MCF 10A (cell line): ENCODE measurements around the gene NCF2. TPM values are rescaled to one million over a fixed set of nuclear protein-coding genes. Genes with fewer than 3 reads are reported as not detected.

ENCODE experiments used
- BruUV-seq: library from RNA; stranded (reverse); fragments of 400-500 nt; replicated peaks from 2 replicates; lab custom pipeline; 2021; lab: Mats Ljungman, UMichigan
- CTCF ChIA-PET: fragments of 300-600 bp; sonication (Branson Sonifier 250); formaldehyde crosslinking; extraction: SDS; loops from one replicate; lab custom pipeline; 2021; ENCODE audit warnings: antibody characterized with exemption, inconsistent platforms; lab: Yijun Ruan, JAX
- POLR2A ChIA-PET: fragments of 300-600, 350-650 bp; sonication (Branson Sonifier 250); formaldehyde crosslinking; extraction: SDS; loops from one replicate; lab custom pipeline; 2020; ENCODE audit warnings: antibody characterized with exemption, inconsistent platforms; lab: Yijun Ruan, JAX
- DNase-seq: peaks from one replicate; pipeline ENCODE4 v3.0.0-alpha.2; 2018; ENCODE audit not compliant: unreplicated experiment
- H3K27ac Mint-ChIP-seq: one replicate; pipeline ENCODE4 v1.8.0; 2022; ENCODE audit warnings: mild to moderate bottlenecking, low read depth, mixed read lengths; ENCODE audit not compliant: unreplicated experiment
- H3K27me3 Mint-ChIP-seq: one replicate; pipeline ENCODE4 v1.8.0; 2022; ENCODE audit warnings: mixed read lengths; ENCODE audit not compliant: insufficient read depth, unreplicated experiment
- H3K36me3 Mint-ChIP-seq: one replicate; pipeline ENCODE4 v1.8.0; 2022; ENCODE audit warnings: mild to moderate bottlenecking, moderate library complexity, mixed read lengths; ENCODE audit not compliant: insufficient read depth, unreplicated experiment
- H3K4me1 Mint-ChIP-seq: one replicate; pipeline ENCODE4 v1.8.0; 2022; ENCODE audit warnings: mixed read lengths; ENCODE audit not compliant: insufficient read depth, unreplicated experiment
- H3K4me3 Mint-ChIP-seq: one replicate; pipeline ENCODE4 v1.8.0; 2022; ENCODE audit warnings: mild to moderate bottlenecking, moderate library complexity, mixed read lengths; ENCODE audit not compliant: unreplicated experiment
- H3K9me3 Mint-ChIP-seq: one replicate; pipeline ENCODE4 v1.8.0; 2022; ENCODE audit warnings: mixed read lengths; ENCODE audit not compliant: unreplicated experiment
- CTCF ChIP-seq: fragments of 200-600 bp; IDR thresholded peaks from one replicate; pipeline ENCODE4 v1.8.0; 2022; ENCODE audit warnings: antibody characterized with exemption, mild to moderate bottlenecking; ENCODE audit not compliant: unreplicated experiment
- intact Hi-C: fragments of 100-400 bp; cut with micrococcal nuclease; formaldehyde crosslinking; loops from 2 replicates; pipeline ENCODE4 v1.14.1; 2022
- total RNA-seq: library from RNA; stranded (reverse); gene quantifications from 2 replicates; pipeline ENCODE4 v1.2.3, GENCODE V29; 2022

The NCF2 gene
- total RNA-seq, 1 experiment from 2014 or later, result 4.9 TPM

DNA sequence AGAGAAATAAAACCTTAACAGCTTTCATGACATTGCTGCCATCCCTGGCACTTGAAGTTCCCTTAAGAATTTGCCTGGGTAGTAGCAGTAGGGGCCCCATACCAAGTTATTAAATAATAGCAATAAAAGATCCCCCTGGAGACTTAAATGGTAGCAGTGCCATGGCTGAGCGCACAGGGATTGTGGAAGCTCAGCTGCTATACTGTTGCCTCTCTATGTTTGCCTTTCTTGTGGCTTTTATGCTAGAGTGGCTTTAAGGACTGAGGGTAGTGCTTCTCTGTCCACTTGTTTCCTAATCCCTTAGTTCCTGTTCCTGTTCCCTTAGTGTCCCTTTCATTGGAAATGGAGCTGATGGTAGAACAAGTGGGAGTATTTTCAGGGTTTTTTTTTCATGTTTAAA is 42.1 kb downstream of the NCF2 start:
- no peaks in the 10 kb centered on the region for H3K9me3 Mint-ChIP-seq
- BruUV-seq, result no TSS peak
- no peaks in the 10 kb centered on the region for H3K27me3 Mint-ChIP-seq
- POLR2A ChIA-PET, result interaction anchor here (0.9 to 1.0 kb wide), 3 partner anchors 9 to 43 kb away, joined by 4 to 6 read pairs (median 4); no protein-coding TSS in a partner anchor
- H3K4me3 Mint-ChIP-seq, result no peak overlapping the region
- DNase-seq, result no peak
- H3K4me1 Mint-ChIP-seq, result peaks cover 7% of the 10 kb centered on the region
- intact Hi-C loops, result no loop called here
- CTCF ChIA-PET, result interaction anchor here (0.7 to 1.0 kb wide), 3 partner anchors 19 to 41 kb away, joined by 3 to 4 read pairs (median 4); no protein-coding TSS in a partner anchor
- no peak overlapping the region for H3K27ac Mint-ChIP-seq
- no peak for TF ChIP-seq CTCF
- H3K36me3 Mint-ChIP-seq, result peaks cover 97% of the 10 kb centered on the region

GRCh38 chr1:183546427-183546826 is 43.8 kb downstream of the NCF2 start:
- TF ChIP-seq CTCF, result no peak
- Mint-ChIP-seq H3K36me3 (peaks cover 95% of the 10 kb centered on the region), H3K27me3 (no peaks in the 10 kb centered on the region), H3K4me1 (peaks cover 7% of the 10 kb centered on the region), H3K27ac (peak overlapping the region; percentile 0), H3K9me3 (no peaks in the 10 kb centered on the region), H3K4me3 (no peak overlapping the region)
- ChIA-PET CTCF (interaction anchor here (0.5 to 2.1 kb wide), 3 partner anchors 64 to 364 kb away, joined by 3 to 6 read pairs (median 4); no protein-coding TSS in a partner anchor), POLR2A (interaction anchor here (1.1 kb wide), 1 partner anchor 9 kb away, joined by 3 read pairs; no protein-coding TSS in a partner anchor)
- intact Hi-C loops, result no loop called here
- DNase-seq, result no peak
- BruUV-seq, result no TSS peak

DNA sequence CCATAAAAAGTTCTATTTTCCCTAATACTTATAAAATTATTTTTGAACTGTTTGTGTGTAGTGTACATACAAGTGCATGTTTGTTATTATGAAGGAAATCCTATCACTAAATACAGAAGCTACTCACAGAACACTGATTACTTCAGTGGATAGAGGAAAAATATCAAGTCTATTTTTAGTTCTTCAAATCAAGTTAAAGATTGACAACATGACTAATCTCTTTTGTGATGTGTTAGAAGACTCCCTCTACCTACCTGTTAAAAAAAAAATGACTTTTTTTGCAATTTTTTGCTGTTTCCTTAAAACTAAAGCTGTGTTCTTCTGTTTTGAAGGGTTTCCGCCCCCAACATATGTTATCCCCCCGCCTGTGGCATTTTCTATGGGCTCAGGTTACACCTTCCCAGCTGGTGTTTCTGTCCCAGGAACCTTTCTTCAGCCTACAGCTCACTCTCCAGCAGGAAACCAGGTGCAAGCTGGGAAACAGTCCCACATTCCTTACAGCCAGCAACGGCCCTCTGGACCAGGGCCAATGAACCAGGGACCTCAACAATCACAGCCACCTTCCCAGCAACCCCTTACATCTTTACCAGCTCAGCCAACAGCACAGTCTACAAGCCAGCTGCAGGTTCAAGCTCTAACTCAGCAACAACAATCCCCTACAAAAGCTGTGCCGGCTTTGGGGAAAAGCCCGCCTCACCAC is 45.5 kb downstream of the NCF2 start:
- H3K27me3 Mint-ChIP-seq, result no peaks in the 10 kb centered on the region
- H3K9me3 Mint-ChIP-seq, result no peaks in the 10 kb centered on the region
- CTCF ChIA-PET, result interaction anchor here (0.7 to 2.2 kb wide), 20 partner anchors 9 to 1874 kb away, joined by 3 to 8 read pairs (median 4); no protein-coding TSS in a partner anchor
- H3K27ac Mint-ChIP-seq, result no peak overlapping the region
- no peak for DNase-seq
- H3K4me3 Mint-ChIP-seq, result no peak overlapping the region
- intact Hi-C loops, result no loop called here
- TF ChIP-seq CTCF, result no peak
- BruUV-seq, result no TSS peak
- peaks cover 7% of the 10 kb centered on the region for H3K4me1 Mint-ChIP-seq
- peaks cover 87% of the 10 kb centered on the region for H3K36me3 Mint-ChIP-seq
- POLR2A ChIA-PET, result interaction anchor here (0.6 to 1.0 kb wide), 3 partner anchors 10 to 1348 kb away, joined by 3 read pairs; no protein-coding TSS in a partner anchor

DNA sequence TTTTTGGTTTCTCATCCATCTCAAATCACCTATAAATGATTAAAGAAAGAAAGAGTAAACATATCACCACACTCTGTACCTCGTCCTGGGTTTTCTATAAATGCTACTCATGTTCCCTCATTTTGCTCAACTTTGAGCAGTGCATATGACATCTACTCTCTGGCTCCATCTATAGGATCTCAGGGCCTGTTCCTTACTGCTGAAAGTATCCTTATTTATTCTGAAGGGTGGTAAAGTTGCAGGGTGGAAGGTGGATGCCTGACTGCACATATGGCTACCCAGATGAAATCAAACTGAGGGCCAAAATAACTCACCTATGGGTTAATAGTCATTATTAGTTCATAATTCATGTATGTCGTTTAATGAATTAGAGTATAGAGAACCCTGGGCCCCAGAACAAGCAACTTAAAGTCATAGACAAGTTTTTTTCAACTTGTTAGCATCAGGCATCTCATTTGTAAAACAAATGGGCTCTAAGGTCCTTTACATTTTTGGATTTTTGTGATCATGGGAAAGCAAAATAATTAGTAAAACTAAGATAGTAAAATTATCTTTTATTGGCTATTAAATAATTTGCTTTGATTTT is 46.5 kb downstream of the NCF2 start:
- Mint-ChIP-seq H3K27ac (no peak overlapping the region), H3K9me3 (no peaks in the 10 kb centered on the region), H3K4me1 (peaks cover 7% of the 10 kb centered on the region), H3K36me3 (peaks cover 85% of the 10 kb centered on the region), H3K27me3 (no peaks in the 10 kb centered on the region), H3K4me3 (no peak overlapping the region)
- intact Hi-C loops, result loop anchor here (1.0 to 2.0 kb wide), 6 partner anchors 59 to 581 kb away; no protein-coding TSS in a partner anchor
- BruUV-seq, result no TSS peak
- ChIA-PET POLR2A (no interaction called here), CTCF (no interaction called here)
- peak; percentile 77 for TF ChIP-seq CTCF
- peak; percentile 77 for DNase-seq
